Hindlimb muscle (tissue), 1 donor: ENCODE data around the gene ALPP. TPM values are rescaled to one million over a fixed set of nuclear protein-coding genes. Genes with fewer than 3 reads are reported as not detected.
"Not testable (repeated sequence)": the region's sequence is repeated elsewhere in the genome, so short reads cannot be mapped to it uniquely, and the experiment has no call there.

Experiments
- DNase-seq: peaks from one replicate; pipeline ENCODE4 v3.0.0-alpha.2; 2013
- polyA plus RNA-seq: library from polyadenylated mRNA; unstranded; fragments of 120-200 nt; gene quantifications from one replicate; pipeline ENCODE4 v1.2.1, GENCODE V29; 2013; ENCODE audit not compliant: insufficient read length

ALPP gene
- polyA plus RNA-seq: not detected

- not testable (repeated sequence) for DNase-seq
These were observed at the start of gene ALPP for GRCh38 chr2:232378735-232379151. Gene ALPP (plus strand): TSS chr2:232378751. CDS start chr2:232378803, 52 bp downstream.

GRCh38 chr2:232329716-232330067 is 48.9 kb upstream of the ALPP start:
- DNase-seq: no peak

- DNase-seq: no peak
These were observed 48.2 kb upstream of the ALPP start for GRCh38 chr2:232330068-232330999.

GRCh38 chr2:232331061-232331460 is 47.5 kb upstream of the ALPP start:
- DNase-seq: not testable (repeated sequence)

- DNase-seq: not testable (repeated sequence)
These were observed 46.9 kb upstream of the ALPP start for GRCh38 chr2:232331641-232332040.

GRCh38 chr2:232332244-232332939 is 46.2 kb upstream of the ALPP start:
- DNase-seq: not testable (repeated sequence)

GRCh38 chr2:232332940-232333259 is 45.7 kb upstream of the ALPP start:
- DNase-seq: no peak

GRCh38 chr2:232333361-232334135 is 45.0 kb upstream of the ALPP start:
- no peak for DNase-seq

- DNase-seq: not testable (repeated sequence)
These were observed 44.2 kb upstream of the ALPP start for GRCh38 chr2:232334136-232334884.

GRCh38 chr2:232334885-232335205 is 43.7 kb upstream of the ALPP start:
- DNase-seq: not testable (repeated sequence)

- not testable (repeated sequence) for DNase-seq
These were observed 43.2 kb upstream of the ALPP start for GRCh38 chr2:232335206-232335858.

- DNase-seq: no peak
These were observed 42.7 kb upstream of the ALPP start for GRCh38 chr2:232335859-232336215.

- DNase-seq: no peak
These were observed 42.3 kb upstream of the ALPP start for GRCh38 chr2:232336241-232336736.

- DNase-seq: no peak
These were observed 41.4 kb upstream of the ALPP start for GRCh38 chr2:232336981-232337720.

GRCh38 chr2:232338094-232338758 is 40.3 kb upstream of the ALPP start:
- DNase-seq: not testable (repeated sequence)

GRCh38 chr2:232338759-232339106 is 39.8 kb upstream of the ALPP start:
- DNase-seq: no peak

GRCh38 chr2:232339121-232340081 is 39.1 kb upstream of the ALPP start:
- no peak for DNase-seq

GRCh38 chr2:232340171-232340935 is 38.2 kb upstream of the ALPP start:
- no peak for DNase-seq
